ENCODE data around the gene DNHD1.

GRCh38 chr11:6599449-6599848, 102.4 kb downstream of the DNHD1 start:
- TF ChIP-seq CTCF (IDR thresholded peaks at IDR 0.05; ENCODE audit: low read depth, low read length, poor library complexity, severe bottlenecking): no peak
- TF ChIP-seq EZH2phosphoT487 (IDR thresholded peaks at IDR 0.05; ENCODE audit: borderline replicate concordance, low read length): no peak

Data from DOHH2 (cell line).